Rectal smooth muscle tissue (tissue), 1 donor: ENCODE data around the gene PDCD2L.

Experiments
- H3K27ac ChIP-seq: one replicate; pipeline ENCODE4 v1.7.0; 2013; ENCODE audit warnings: low read depth, low read length, inconsistent platforms
- H3K27me3 ChIP-seq: one replicate; pipeline ENCODE4 v1.7.0; 2013; ENCODE audit warnings: low read length; ENCODE audit not compliant: control insufficient read depth, insufficient read depth
- H3K36me3 ChIP-seq: one replicate; pipeline ENCODE4 v1.7.0; 2013; ENCODE audit warnings: low read length; ENCODE audit not compliant: control insufficient read depth, insufficient read depth
- H3K4me1 ChIP-seq: one replicate; pipeline ENCODE4 v1.7.0; 2013; ENCODE audit warnings: low read length; ENCODE audit not compliant: control insufficient read depth, insufficient read depth
- H3K4me3 ChIP-seq: one replicate; pipeline ENCODE4 v1.7.0; 2013; ENCODE audit warnings: low read length
- H3K9ac ChIP-seq: one replicate; pipeline ENCODE4 v1.7.0; 2013; ENCODE audit warnings: low read length

PDCD2L gene

GRCh38 chr19:34402074-34402600 is 2.1 kb upstream of the PDCD2L start:
- Histone ChIP-seq H3K4me1 (peaks cover 3% of the 10 kb centered on the region), H3K27me3 (no peaks in the 10 kb centered on the region)

GRCh38 chr19:34403784-34404108 is 453 bp upstream of the PDCD2L start:
- no peaks in the 10 kb centered on the region for H3K27me3 ChIP-seq
- peaks cover 13% of the 10 kb centered on the region for H3K36me3 ChIP-seq
- H3K4me3 ChIP-seq: peak overlapping the region; percentile 96
- no peak overlapping the region for H3K27ac ChIP-seq
- peaks cover 3% of the 10 kb centered on the region for H3K4me1 ChIP-seq
- no peak overlapping the region for H3K9ac ChIP-seq

More at GRCh38 chr19:34402074-34402600, 2.1 kb upstream of the PDCD2L start:
- H3K9ac ChIP-seq: no peak overlapping the region
- H3K27ac ChIP-seq: no peak overlapping the region
- no peak overlapping the region for H3K4me3 ChIP-seq
- H3K36me3 ChIP-seq: peaks cover 17% of the 10 kb centered on the region

- Histone ChIP-seq H3K27ac (no peak overlapping the region), H3K27me3 (no peaks in the 10 kb centered on the region), H3K9ac (no peak overlapping the region), H3K4me1 (peaks cover 3% of the 10 kb centered on the region), H3K36me3 (no peaks in the 10 kb centered on the region), H3K4me3 (no peak overlapping the region)
These were observed 1.9 kb downstream of the PDCD2L start for GRCh38 chr19:34405892-34406660.

- H3K4me1 ChIP-seq: peaks cover 3% of the 10 kb centered on the region
- H3K27ac ChIP-seq: no peak overlapping the region
- H3K9ac ChIP-seq: no peak overlapping the region
- no peaks in the 10 kb centered on the region for H3K27me3 ChIP-seq
- H3K36me3 ChIP-seq: no peaks in the 10 kb centered on the region
- no peak overlapping the region for H3K4me3 ChIP-seq
These were observed 4.2 kb downstream of the PDCD2L start for GRCh38 chr19:34408411-34408810.

- H3K27ac ChIP-seq: no peak overlapping the region
- no peak overlapping the region for H3K9ac ChIP-seq
- peaks cover 3% of the 10 kb centered on the region for H3K4me1 ChIP-seq
- no peaks in the 10 kb centered on the region for H3K36me3 ChIP-seq
- no peaks in the 10 kb centered on the region for H3K27me3 ChIP-seq
- H3K4me3 ChIP-seq: no peak overlapping the region
These were observed 5.3 kb downstream of the PDCD2L start for GRCh38 chr19:34409189-34410164.

- no peaks in the 10 kb centered on the region for H3K4me1 ChIP-seq
- no peaks in the 10 kb centered on the region for H3K27me3 ChIP-seq
- H3K36me3 ChIP-seq: peaks cover 2% of the 10 kb centered on the region
These were observed 7.0 kb downstream of the PDCD2L start for GRCh38 chr19:34411216-34411615.

GRCh38 chr19:34416021-34416545 is 11.9 kb downstream of the PDCD2L start:
- Histone ChIP-seq H3K27me3 (no peaks in the 10 kb centered on the region), H3K9ac (no peak overlapping the region), H3K4me1 (no peaks in the 10 kb centered on the region), H3K36me3 (peaks cover 2% of the 10 kb centered on the region), H3K27ac (no peak overlapping the region), H3K4me3 (no peak overlapping the region)

More at GRCh38 chr19:34411216-34411615, 7.0 kb downstream of the PDCD2L start:
- H3K4me3 ChIP-seq: no peak overlapping the region
- no peak overlapping the region for H3K9ac ChIP-seq
- no peak overlapping the region for H3K27ac ChIP-seq

- peaks cover 2% of the 10 kb centered on the region for H3K36me3 ChIP-seq
- no peaks in the 10 kb centered on the region for H3K4me1 ChIP-seq
- no peak overlapping the region for H3K27ac ChIP-seq
- H3K27me3 ChIP-seq: no peaks in the 10 kb centered on the region
- no peak overlapping the region for H3K4me3 ChIP-seq
- no peak overlapping the region for H3K9ac ChIP-seq
These were observed 14.1 kb downstream of the PDCD2L start for GRCh38 chr19:34418300-34418699.

GRCh38 chr19:34426096-34426661 is 22.0 kb downstream of the PDCD2L start:
- H3K27me3 ChIP-seq: no peaks in the 10 kb centered on the region
- no peaks in the 10 kb centered on the region for H3K36me3 ChIP-seq
- H3K4me1 ChIP-seq: peaks cover 10% of the 10 kb centered on the region
- no peak overlapping the region for H3K4me3 ChIP-seq
- no peak overlapping the region for H3K27ac ChIP-seq
- no peak overlapping the region for H3K9ac ChIP-seq

GRCh38 chr19:34428549-34429285 is 24.5 kb downstream of the PDCD2L start:
- Histone ChIP-seq H3K36me3 (no peaks in the 10 kb centered on the region), H3K27ac (peak overlapping the region; percentile 79), H3K4me3 (peak overlapping the region; percentile 86), H3K27me3 (no peaks in the 10 kb centered on the region), H3K9ac (peak overlapping the region; percentile 25), H3K4me1 (peaks cover 10% of the 10 kb centered on the region)

- Histone ChIP-seq H3K27ac (no peak overlapping the region), H3K27me3 (no peaks in the 10 kb centered on the region), H3K4me3 (no peak overlapping the region), H3K36me3 (no peaks in the 10 kb centered on the region), H3K4me1 (peaks cover 10% of the 10 kb centered on the region), H3K9ac (no peak overlapping the region)
These were observed 25.4 kb downstream of the PDCD2L start for GRCh38 chr19:34429553-34429952.
